GM12878 (cell line): ENCODE results near the gene TNS4.

Source experiments
- BACH1 ChIP-seq: fragments of 450-650 bp; IDR thresholded peaks from 2 replicates; pipeline ENCODE4 v1.6.1; 2017; ENCODE audit warnings: mild to moderate bottlenecking, borderline replicate concordance
- CHD4 ChIP-seq: fragments of 200-600 bp; sonication (generic); IDR thresholded peaks from 2 replicates; pipeline ENCODE4 v1.6.1; 2016; ENCODE audit warnings: mild to moderate bottlenecking
- CTCF ChIP-seq, 3 experiments: IDR thresholded peaks in 2 of 3; conservative IDR thresholded peaks in 1 of 3; 2 replicates each; pipeline ENCODE4 v1.5.1; 2011; ENCODE audit warnings: low read depth in 3 of 3, low read length in 3 of 3, mild to moderate bottlenecking in 3 of 3, control low read depth in 2 of 3, moderate library complexity in 2 of 3, inconsistent platforms in 1 of 3, mixed read lengths in 1 of 3; ENCODE audit not compliant: control insufficient read depth in 2 of 3, insufficient read depth in 1 of 3; ENCODE audit errors: extremely low read depth in 1 of 3
- EP300 ChIP-seq, 2 experiments: fragments of 150-350 bp in 1 of 2; IDR thresholded peaks; 2 replicates each; pipeline ENCODE4 v1.6.1; 2011 to 2012; ENCODE audit warnings: low read depth in 2 of 2, low read length in 2 of 2, borderline replicate concordance in 1 of 2, improper control_type of control experiment in 1 of 2, inconsistent platforms in 1 of 2; ENCODE audit not compliant: control insufficient read depth in 1 of 2
- ESRRA ChIP-seq: IDR thresholded peaks from 2 replicates; pipeline ENCODE4 v1.6.1; 2012; ENCODE audit warnings: mild to moderate bottlenecking, low read length, improper control_type of control experiment
- GATAD2B ChIP-seq: fragments of 450-650 bp; conservative IDR thresholded peaks from 2 replicates; pipeline ENCODE4 v1.6.1; 2017; ENCODE audit warnings: low read depth, mild to moderate bottlenecking, moderate library complexity
- HDAC6 ChIP-seq: fragments of 200-600 bp; sonication (generic); IDR thresholded peaks from one replicate; pipeline ENCODE4 v1.8.0; 2017; ENCODE audit warnings: antibody characterized with exemption; ENCODE audit not compliant: unreplicated experiment
- MAX ChIP-seq: IDR thresholded peaks from 2 replicates; pipeline ENCODE4 v1.6.1; 2012; ENCODE audit warnings: low read depth, low read length, improper control_type of control experiment
- NFYA ChIP-seq: IDR thresholded peaks from 2 replicates; pipeline ENCODE4 v1.6.1; 2011; ENCODE audit warnings: low read depth, mild to moderate bottlenecking, low read length, improper control_type of control experiment, borderline replicate concordance
- SIN3A ChIP-seq: IDR thresholded peaks from 2 replicates; pipeline ENCODE4 v1.6.1; 2012; ENCODE audit warnings: low read depth, low read length, improper control_type of control experiment
- ZBTB40 ChIP-seq: fragments of 450-650 bp; IDR thresholded peaks from 2 replicates; pipeline ENCODE4 v1.6.1; 2016; ENCODE audit warnings: mild to moderate bottlenecking, moderate library complexity, borderline replicate concordance
- TF ChIP-seq, protein P1 (sequence below): IDR thresholded peaks from 2 replicates; pipeline ENCODE4 v1.6.1; 2011; ENCODE audit warnings: low read depth, low read length, improper control_type of control experiment, borderline replicate concordance
- TF ChIP-seq, protein P2 (sequence below): IDR thresholded peaks from 2 replicates; pipeline ENCODE4 v1.6.1; 2012; ENCODE audit warnings: mild to moderate bottlenecking, low read depth, low read length

DNA sequence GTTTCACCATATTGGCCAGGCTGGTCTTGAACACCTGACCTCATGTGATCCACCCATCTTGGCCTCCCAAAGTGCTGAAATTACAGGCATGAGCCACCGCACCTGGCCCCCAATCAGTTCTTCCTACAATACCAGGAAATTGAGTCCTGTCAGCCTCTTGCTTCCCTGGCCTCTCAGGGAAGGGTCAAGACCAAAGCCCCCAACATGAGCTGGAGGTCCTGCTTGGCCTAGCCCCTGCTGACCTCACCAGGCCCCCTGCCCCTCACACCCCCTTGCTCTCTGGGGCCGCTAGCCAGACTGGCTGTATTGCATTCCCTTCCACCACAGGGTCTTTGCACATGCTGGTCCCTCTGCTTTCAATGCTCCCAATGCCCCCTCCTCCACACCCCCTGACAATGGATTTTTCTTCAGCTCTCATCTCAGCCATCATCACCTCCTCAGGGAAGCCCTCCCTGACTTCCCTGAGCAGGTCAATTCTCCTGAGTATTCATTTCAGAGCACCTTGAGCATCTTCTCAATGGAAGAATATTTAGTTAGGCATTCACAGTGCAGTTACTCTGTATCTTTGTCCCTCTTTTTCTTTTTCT is 34.0 kb downstream of the TNS4 start:
- TF ChIP-seq ESRRA (no peak), CTCF (IDR thresholded peaks at IDR 0.05 in 2 of 3, conservative IDR thresholded peaks at IDR 0.05 in 1 of 3; ENCODE audit: control insufficient read depth in 2 of 3, extremely low read depth in 1 of 3, insufficient read depth in 1 of 3, low read depth in 3 of 3, low read length in 3 of 3) (no peak), ZBTB40 (no peak), GATAD2B (no peak), EP300 (IDR thresholded peaks at IDR 0.05; ENCODE audit: borderline replicate concordance in 1 of 2, control insufficient read depth in 1 of 2, low read depth in 2 of 2, low read length in 2 of 2) (no peak), MAX (no peak), CHD4 (no peak), BACH1 (no peak), HDAC6 (no peak), SIN3A (no peak), NFYA (no peak)
- TF ChIP-seq, protein P1, sequence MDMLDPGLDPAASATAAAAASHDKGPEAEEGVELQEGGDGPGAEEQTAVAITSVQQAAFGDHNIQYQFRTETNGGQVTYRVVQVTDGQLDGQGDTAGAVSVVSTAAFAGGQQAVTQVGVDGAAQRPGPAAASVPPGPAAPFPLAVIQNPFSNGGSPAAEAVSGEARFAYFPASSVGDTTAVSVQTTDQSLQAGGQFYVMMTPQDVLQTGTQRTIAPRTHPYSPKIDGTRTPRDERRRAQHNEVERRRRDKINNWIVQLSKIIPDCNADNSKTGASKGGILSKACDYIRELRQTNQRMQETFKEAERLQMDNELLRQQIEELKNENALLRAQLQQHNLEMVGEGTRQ, result no peak
- TF ChIP-seq, protein P2, sequence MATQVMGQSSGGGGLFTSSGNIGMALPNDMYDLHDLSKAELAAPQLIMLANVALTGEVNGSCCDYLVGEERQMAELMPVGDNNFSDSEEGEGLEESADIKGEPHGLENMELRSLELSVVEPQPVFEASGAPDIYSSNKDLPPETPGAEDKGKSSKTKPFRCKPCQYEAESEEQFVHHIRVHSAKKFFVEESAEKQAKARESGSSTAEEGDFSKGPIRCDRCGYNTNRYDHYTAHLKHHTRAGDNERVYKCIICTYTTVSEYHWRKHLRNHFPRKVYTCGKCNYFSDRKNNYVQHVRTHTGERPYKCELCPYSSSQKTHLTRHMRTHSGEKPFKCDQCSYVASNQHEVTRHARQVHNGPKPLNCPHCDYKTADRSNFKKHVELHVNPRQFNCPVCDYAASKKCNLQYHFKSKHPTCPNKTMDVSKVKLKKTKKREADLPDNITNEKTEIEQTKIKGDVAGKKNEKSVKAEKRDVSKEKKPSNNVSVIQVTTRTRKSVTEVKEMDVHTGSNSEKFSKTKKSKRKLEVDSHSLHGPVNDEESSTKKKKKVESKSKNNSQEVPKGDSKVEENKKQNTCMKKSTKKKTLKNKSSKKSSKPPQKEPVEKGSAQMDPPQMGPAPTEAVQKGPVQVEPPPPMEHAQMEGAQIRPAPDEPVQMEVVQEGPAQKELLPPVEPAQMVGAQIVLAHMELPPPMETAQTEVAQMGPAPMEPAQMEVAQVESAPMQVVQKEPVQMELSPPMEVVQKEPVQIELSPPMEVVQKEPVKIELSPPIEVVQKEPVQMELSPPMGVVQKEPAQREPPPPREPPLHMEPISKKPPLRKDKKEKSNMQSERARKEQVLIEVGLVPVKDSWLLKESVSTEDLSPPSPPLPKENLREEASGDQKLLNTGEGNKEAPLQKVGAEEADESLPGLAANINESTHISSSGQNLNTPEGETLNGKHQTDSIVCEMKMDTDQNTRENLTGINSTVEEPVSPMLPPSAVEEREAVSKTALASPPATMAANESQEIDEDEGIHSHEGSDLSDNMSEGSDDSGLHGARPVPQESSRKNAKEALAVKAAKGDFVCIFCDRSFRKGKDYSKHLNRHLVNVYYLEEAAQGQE, result no peak
